ENCODE results near the gene IQSEC3.
"Not testable (repeated sequence)": the region's sequence is repeated elsewhere in the genome, so short reads cannot be mapped to it uniquely, and the experiment has no call there.

Gene IQSEC3

GRCh38 chr12:53735-54730 lies 12.5 kb upstream of the IQSEC3 start:
- no peak for DNase-seq

GRCh38 chr12:54750-55535 lies 11.6 kb upstream of the IQSEC3 start:
- no peak for DNase-seq

- DNase-seq, result no peak
These were observed 9.8 kb upstream of the IQSEC3 start for GRCh38 chr12:56683-57346.

- DNase-seq, result no peak
These were observed 9.0 kb upstream of the IQSEC3 start for GRCh38 chr12:57539-57938.

GRCh38 chr12:58832-59231 lies 7.7 kb upstream of the IQSEC3 start:
- DNase-seq, result no peak

- not testable (repeated sequence) for DNase-seq
These were observed 4.7 kb upstream of the IQSEC3 start for GRCh38 chr12:61845-62244.

GRCh38 chr12:65491-66063 lies 990 bp upstream of the IQSEC3 start:
- not testable (repeated sequence) for DNase-seq

GRCh38 chr12:66782-67504 lies 376 bp downstream of the IQSEC3 start:
- not testable (repeated sequence) for DNase-seq

- DNase-seq, result not testable (repeated sequence)
These were observed 3.1 kb downstream of the IQSEC3 start for GRCh38 chr12:69677-70076.

- not testable (repeated sequence) for DNase-seq
These were observed 4.0 kb downstream of the IQSEC3 start for GRCh38 chr12:70541-70940.

- not testable (repeated sequence) for DNase-seq
These were observed 5.5 kb downstream of the IQSEC3 start for GRCh38 chr12:72018-72417.

GRCh38 chr12:74420-75190 lies 8.0 kb downstream of the IQSEC3 start:
- not testable (repeated sequence) for DNase-seq

- DNase-seq, result not testable (repeated sequence)
These were observed 9.0 kb downstream of the IQSEC3 start for GRCh38 chr12:75541-75940.

GRCh38 chr12:76102-76501 lies 9.5 kb downstream of the IQSEC3 start:
- DNase-seq, result not testable (repeated sequence)

GRCh38 chr12:76551-76950 lies 10.0 kb downstream of the IQSEC3 start:
- not testable (repeated sequence) for DNase-seq

GRCh38 chr12:77101-77719 lies 10.6 kb downstream of the IQSEC3 start:
- DNase-seq, result not testable (repeated sequence)

- DNase-seq, result not testable (repeated sequence)
These were observed 11.3 kb downstream of the IQSEC3 start for GRCh38 chr12:77769-78383.

- no peak for DNase-seq
These were observed 12.4 kb downstream of the IQSEC3 start for GRCh38 chr12:78981-79380.

GRCh38 chr12:80681-81190 lies 14.2 kb downstream of the IQSEC3 start:
- DNase-seq, result no peak

- DNase-seq, result no peak
These were observed 16.2 kb downstream of the IQSEC3 start for GRCh38 chr12:82740-83139.

Measured in NCI-H1092 (cell line).